ENCODE measurements around the gene ARHGAP26.

ARHGAP26 gene

DNA sequence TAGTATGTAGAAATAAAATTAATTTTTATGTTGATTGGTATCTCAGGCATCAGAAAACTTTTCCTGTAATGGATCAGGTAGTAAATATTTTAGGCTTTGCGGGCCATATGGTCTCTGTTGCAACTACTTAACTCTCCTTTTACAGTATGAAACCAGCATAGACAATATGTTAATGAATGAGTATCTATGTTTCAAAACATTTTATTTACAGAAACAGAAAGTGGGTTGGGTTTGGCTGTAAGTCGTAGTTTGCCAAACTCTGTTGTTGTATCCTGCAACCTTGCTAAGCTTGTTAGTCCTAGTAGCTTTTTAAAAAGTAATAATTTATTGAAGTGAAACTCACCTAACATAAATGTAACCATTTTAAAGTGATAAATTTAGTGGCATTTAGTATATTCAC, 501.3 kb downstream of the ARHGAP26 start:
- H3K4me3 ChIP-seq (ENCODE audit: low read depth in 1 of 2, low read length in 1 of 2) = no peak overlapping the region
- TF ChIP-seq, protein P1, sequence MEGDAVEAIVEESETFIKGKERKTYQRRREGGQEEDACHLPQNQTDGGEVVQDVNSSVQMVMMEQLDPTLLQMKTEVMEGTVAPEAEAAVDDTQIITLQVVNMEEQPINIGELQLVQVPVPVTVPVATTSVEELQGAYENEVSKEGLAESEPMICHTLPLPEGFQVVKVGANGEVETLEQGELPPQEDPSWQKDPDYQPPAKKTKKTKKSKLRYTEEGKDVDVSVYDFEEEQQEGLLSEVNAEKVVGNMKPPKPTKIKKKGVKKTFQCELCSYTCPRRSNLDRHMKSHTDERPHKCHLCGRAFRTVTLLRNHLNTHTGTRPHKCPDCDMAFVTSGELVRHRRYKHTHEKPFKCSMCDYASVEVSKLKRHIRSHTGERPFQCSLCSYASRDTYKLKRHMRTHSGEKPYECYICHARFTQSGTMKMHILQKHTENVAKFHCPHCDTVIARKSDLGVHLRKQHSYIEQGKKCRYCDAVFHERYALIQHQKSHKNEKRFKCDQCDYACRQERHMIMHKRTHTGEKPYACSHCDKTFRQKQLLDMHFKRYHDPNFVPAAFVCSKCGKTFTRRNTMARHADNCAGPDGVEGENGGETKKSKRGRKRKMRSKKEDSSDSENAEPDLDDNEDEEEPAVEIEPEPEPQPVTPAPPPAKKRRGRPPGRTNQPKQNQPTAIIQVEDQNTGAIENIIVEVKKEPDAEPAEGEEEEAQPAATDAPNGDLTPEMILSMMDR (IDR thresholded peaks at IDR 0.05) = no peak
- no peaks in the 10 kb centered on the region for H3K36me3 ChIP-seq
- H3K9me3 ChIP-seq = no peaks in the 10 kb centered on the region
- H3K4me1 ChIP-seq (ENCODE audit: control insufficient read depth in 1 of 2, insufficient read depth in 1 of 2, low read depth in 1 of 2, low read length in 1 of 2) = peaks cover 16% of the 10 kb centered on the region in 2 experiments
- H3K27ac ChIP-seq = no peak overlapping the region
- no peaks in the 10 kb centered on the region for H3K27me3 ChIP-seq

DNA sequence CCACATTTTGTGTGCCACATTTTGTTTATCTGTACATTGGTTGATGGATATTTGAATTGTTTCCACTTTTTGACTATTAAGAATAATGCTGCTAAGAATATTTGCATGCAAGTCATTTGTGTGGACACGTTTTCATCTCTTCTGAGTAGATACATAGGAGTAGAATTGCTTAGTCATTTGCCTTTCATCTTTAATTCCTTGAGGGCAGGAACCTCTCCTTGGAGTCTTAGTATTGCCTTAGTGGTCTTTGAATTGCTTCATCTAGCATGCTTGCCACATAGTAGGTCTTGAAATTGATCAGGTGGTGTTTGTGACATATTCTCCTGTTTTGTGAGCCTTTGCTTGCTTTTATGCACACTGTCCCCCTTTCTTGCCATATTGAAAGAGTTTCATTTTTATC, 504.8 kb downstream of the ARHGAP26 start:
- peak overlapping the region; percentile 45 for H3K27ac ChIP-seq
- no peak overlapping the region for H3K4me3 ChIP-seq (ENCODE audit: low read depth in 1 of 2, low read length in 1 of 2)
- H3K4me1 ChIP-seq (ENCODE audit: control insufficient read depth in 1 of 2, insufficient read depth in 1 of 2, low read depth in 1 of 2, low read length in 1 of 2) = peaks cover 21 to 29% of the 10 kb centered on the region in 2 experiments
- TF ChIP-seq, protein P1 (IDR thresholded peaks at IDR 0.05) = no peak
- peaks cover 14% of the 10 kb centered on the region for H3K36me3 ChIP-seq
- no peaks in the 10 kb centered on the region for H3K9me3 ChIP-seq
- H3K27me3 ChIP-seq = no peaks in the 10 kb centered on the region

DNA sequence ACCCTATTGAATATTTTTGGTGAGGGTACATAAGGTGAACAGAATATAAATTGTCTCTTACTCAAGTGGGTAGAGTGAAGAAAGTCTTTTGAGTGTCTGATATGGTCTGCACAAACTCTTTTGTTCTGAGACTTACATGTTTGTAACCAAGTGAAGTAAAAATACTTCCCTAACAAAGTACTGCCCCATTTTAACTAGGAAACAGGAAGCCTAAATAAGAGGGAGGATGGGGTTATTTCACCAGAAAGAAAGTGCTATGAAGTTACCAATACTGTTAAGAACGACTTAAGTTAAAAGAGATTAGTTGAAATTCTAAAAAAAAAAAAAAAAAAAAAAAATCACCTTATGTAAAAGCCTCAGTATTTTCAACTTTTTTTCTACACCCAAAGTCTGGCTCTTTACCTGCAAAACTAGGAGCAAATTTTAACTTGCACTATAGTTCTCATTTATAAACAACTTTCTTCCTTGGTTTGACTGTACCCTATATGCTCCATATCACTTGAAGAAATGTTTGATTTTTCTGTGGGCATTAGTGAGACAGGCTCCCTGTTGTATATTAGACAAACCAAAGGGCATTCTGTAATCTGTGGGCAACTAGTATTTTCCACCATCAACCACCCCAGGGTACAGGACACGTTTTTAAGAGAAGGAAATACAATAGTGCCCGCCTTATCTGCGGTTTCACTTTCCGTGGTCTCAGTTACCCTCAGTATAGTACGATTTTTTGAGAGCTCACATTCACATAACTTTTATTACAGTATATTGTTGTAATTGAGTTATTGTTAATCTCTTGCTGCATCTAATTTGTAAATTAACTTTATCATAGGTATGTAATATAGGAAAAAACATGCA, 505.6 kb downstream of the ARHGAP26 start:
- Histone ChIP-seq H3K27me3 (no peaks in the 10 kb centered on the region), H3K4me1 (ENCODE audit: control insufficient read depth in 1 of 2, insufficient read depth in 1 of 2, low read depth in 1 of 2, low read length in 1 of 2) (peaks cover 23 to 37% of the 10 kb centered on the region in 2 experiments), H3K27ac (peak overlapping the region; percentile 45), H3K9me3 (no peaks in the 10 kb centered on the region), H3K36me3 (peaks cover 22% of the 10 kb centered on the region), H3K4me3 (ENCODE audit: low read depth in 1 of 2, low read length in 1 of 2) (no peak overlapping the region)
- TF ChIP-seq, protein P1 (IDR thresholded peaks at IDR 0.05) = no peak

DNA sequence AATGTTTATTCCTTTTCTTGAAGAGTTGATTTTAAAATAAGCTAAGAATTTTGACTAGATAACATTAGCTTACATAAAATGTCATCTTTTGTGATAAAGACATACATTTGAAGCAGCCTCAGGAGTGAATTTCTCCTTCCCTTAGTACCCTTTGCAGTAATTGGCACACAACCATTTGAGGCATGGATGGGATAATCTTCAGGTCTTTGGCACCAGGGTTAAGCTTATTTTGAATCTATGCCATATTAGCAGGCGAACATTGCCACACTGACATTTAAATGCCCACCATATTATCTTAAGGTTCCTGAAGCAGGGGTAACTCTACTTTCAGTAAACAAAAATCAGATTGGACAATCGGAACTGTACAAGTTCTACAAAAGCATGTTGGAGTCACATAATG, 507.4 kb downstream of the ARHGAP26 start:
- H3K36me3 ChIP-seq = peaks cover 34% of the 10 kb centered on the region
- no peaks in the 10 kb centered on the region for H3K9me3 ChIP-seq
- no peak overlapping the region for H3K4me3 ChIP-seq (ENCODE audit: low read depth in 1 of 2, low read length in 1 of 2)
- H3K27me3 ChIP-seq = no peaks in the 10 kb centered on the region
- no peak overlapping the region for H3K27ac ChIP-seq
- TF ChIP-seq, protein P1 (IDR thresholded peaks at IDR 0.05) = no peak
- peaks cover 28 to 44% of the 10 kb centered on the region in 2 experiments for H3K4me1 ChIP-seq (ENCODE audit: control insufficient read depth in 1 of 2, insufficient read depth in 1 of 2, low read depth in 1 of 2, low read length in 1 of 2)

Measured in neutrophil (primary cell).